Activated CD8-positive, alpha-beta T cell treated with anti-CD3 and anti-CD28 coated beads for 36 hours (primary cell): ENCODE measurements around the gene MORC3. TPM values are rescaled to one million over a fixed set of nuclear protein-coding genes. Genes with fewer than 3 reads are reported as not detected.
"Not testable (repeated sequence)": the region's sequence is repeated elsewhere in the genome, so short reads cannot be mapped to it uniquely, and the experiment has no call there.

ENCODE experiments used
- ATAC-seq: fragments of 200-7000 bp; cut with Tn5 transposase; one replicate; pipeline ENCODE4 v1.10.0; 2021; ENCODE audit warnings: mild to moderate bottlenecking, moderate library complexity
- CTCF ChIA-PET: fragments of 350-600 bp; sonication (Branson Sonifier 250); formaldehyde crosslinking; loops from one replicate; lab custom pipeline; 2021; ENCODE audit warnings: antibody characterized with exemption; lab: Charles Lee
- POLR2A ChIA-PET: fragments of 350-600 bp; sonication (Branson Sonifier 250); formaldehyde crosslinking; loops from one replicate; lab custom pipeline; 2021; ENCODE audit warnings: antibody characterized with exemption; lab: Charles Lee
- DNase-seq: peaks from one replicate; pipeline ENCODE4 v3.0.0-alpha.2; 2020
- H3K27ac Mint-ChIP-seq: one replicate; pipeline ENCODE4 v1.8.0; 2021; ENCODE audit warnings: mild to moderate bottlenecking, mixed read lengths
- H3K27me3 Mint-ChIP-seq: one replicate; pipeline ENCODE4 v1.8.0; 2021; ENCODE audit warnings: mixed read lengths
- H3K36me3 Mint-ChIP-seq: one replicate; pipeline ENCODE4 v1.8.0; 2021; ENCODE audit warnings: low read depth, mixed read lengths
- H3K4me1 Mint-ChIP-seq: one replicate; pipeline ENCODE4 v1.8.0; 2021; ENCODE audit warnings: low read depth, mixed read lengths
- H3K4me3 Mint-ChIP-seq: one replicate; pipeline ENCODE4 v1.8.0; 2021; ENCODE audit warnings: mild to moderate bottlenecking, moderate library complexity, mixed read lengths
- H3K9me3 Mint-ChIP-seq: one replicate; pipeline ENCODE4 v1.8.0; 2021; ENCODE audit warnings: mixed read lengths
- CTCF ChIP-seq: fragments of 200-600 bp; IDR thresholded peaks from one replicate; pipeline ENCODE4 v1.8.0; 2022; ENCODE audit warnings: antibody characterized with exemption, mild to moderate bottlenecking
- intact Hi-C: fragments of 100-400 bp; cut with micrococcal nuclease; formaldehyde crosslinking; loops from one replicate; pipeline ENCODE4 v1.10.0; 2022
- total RNA-seq, 2 experiments: library from RNA; stranded (reverse); gene quantifications; one replicate each; pipeline ENCODE4 v1.2.3, GENCODE V29; 2021

MORC3 gene
- total RNA-seq, 2 experiments from 2014 or later = 20.4 to 20.7 TPM

- no peak for TF ChIP-seq CTCF
- no peaks in the 10 kb centered on the region for H3K9me3 Mint-ChIP-seq
- H3K27me3 Mint-ChIP-seq = no peaks in the 10 kb centered on the region
- ChIA-PET POLR2A (interaction anchor here (1.2 kb wide), 1 partner anchor 170 kb away, joined by 3 read pairs; no protein-coding TSS in a partner anchor), CTCF (interaction anchor here (0.7 to 1.2 kb wide), 2 partner anchors 152 to 213 kb away, joined by 3 read pairs; no protein-coding TSS in a partner anchor)
- H3K36me3 Mint-ChIP-seq = peaks cover 42% of the 10 kb centered on the region
- intact Hi-C loops = loop anchor here (5.0 kb wide), 1 partner anchor 173 kb away; no protein-coding TSS in a partner anchor
- peaks cover 52% of the 10 kb centered on the region for H3K4me1 Mint-ChIP-seq
- H3K27ac Mint-ChIP-seq = peak overlapping the region; percentile 42
- ATAC-seq = no peak
- no peak overlapping the region for H3K4me3 Mint-ChIP-seq
- DNase-seq = no peak
These were observed 5.5 kb downstream of the MORC3 start for GRCh38 chr21:36325373-36326010.

GRCh38 chr21:36330904-36331303 is 10.9 kb downstream of the MORC3 start:
- peaks cover 39% of the 10 kb centered on the region for H3K4me1 Mint-ChIP-seq
- H3K36me3 Mint-ChIP-seq = peaks cover 24% of the 10 kb centered on the region
- peak; percentile 69 for TF ChIP-seq CTCF
- DNase-seq (peak; percentile 65), ATAC-seq (peak; percentile 90)
- no peaks in the 10 kb centered on the region for H3K27me3 Mint-ChIP-seq
- POLR2A ChIA-PET = interaction anchor here (1.1 to 2.3 kb wide), 2 partner anchors 11 to 13 kb away, joined by 4 to 6 read pairs; partner anchors contain the start of gene MORC3
- CTCF ChIA-PET = interaction anchor here (0.6 to 3.1 kb wide), 6 partner anchors 10 to 189 kb away, joined by 3 to 26 read pairs (median 5); partner anchors contain the start of gene MORC3
- no peak overlapping the region for H3K4me3 Mint-ChIP-seq
- H3K9me3 Mint-ChIP-seq = no peaks in the 10 kb centered on the region
- peak overlapping the region; percentile 26 for H3K27ac Mint-ChIP-seq
- intact Hi-C loops = loop anchor here (5.0 kb wide), 1 partner anchor 189 kb away; no protein-coding TSS in a partner anchor

- Mint-ChIP-seq H3K27ac (no peak overlapping the region), H3K4me1 (peaks cover 19% of the 10 kb centered on the region), H3K9me3 (no peaks in the 10 kb centered on the region), H3K4me3 (no peak overlapping the region), H3K27me3 (no peaks in the 10 kb centered on the region), H3K36me3 (peaks cover 28% of the 10 kb centered on the region)
- ChIA-PET POLR2A (interaction anchor here (1.1 to 1.9 kb wide), 3 partner anchors 13 to 17 kb away, joined by 3 to 5 read pairs (median 3); partner anchors contain the start of gene MORC3), CTCF (interaction anchor here (1.2 kb wide), 1 partner anchor 9 kb away, joined by 3 read pairs; no protein-coding TSS in a partner anchor)
- no peak for ATAC-seq
- intact Hi-C loops = no loop called here
- TF ChIP-seq CTCF = no peak
- DNase-seq = no peak
These were observed 17.1 kb downstream of the MORC3 start for GRCh38 chr21:36337099-36337509.

GRCh38 chr21:36338975-36339374 is 19.0 kb downstream of the MORC3 start:
- H3K27ac Mint-ChIP-seq = no peak overlapping the region
- no peaks in the 10 kb centered on the region for H3K9me3 Mint-ChIP-seq
- ATAC-seq = no peak
- intact Hi-C loops = no loop called here
- no peaks in the 10 kb centered on the region for H3K27me3 Mint-ChIP-seq
- peaks cover 29% of the 10 kb centered on the region for H3K36me3 Mint-ChIP-seq
- H3K4me1 Mint-ChIP-seq = peaks cover 9% of the 10 kb centered on the region
- TF ChIP-seq CTCF = no peak
- no peak for DNase-seq
- ChIA-PET POLR2A (interaction anchor here (1.9 kb wide), 1 partner anchor 19 kb away, joined by 5 read pairs; the partner anchor contains the start of gene MORC3), CTCF (no interaction called here)
- no peak overlapping the region for H3K4me3 Mint-ChIP-seq

- POLR2A ChIA-PET = not testable (repeated sequence)
These were observed 22.6 kb downstream of the MORC3 start for GRCh38 chr21:36342581-36342980.

More at GRCh38 chr21:36342581-36342980, 22.6 kb downstream of the MORC3 start:
- intact Hi-C loops, H3K27ac Mint-ChIP-seq, CTCF ChIA-PET, ATAC-seq, H3K9me3 Mint-ChIP-seq, H3K27me3 Mint-ChIP-seq, H3K4me1 Mint-ChIP-seq, H3K4me3 Mint-ChIP-seq, DNase-seq: not testable (repeated sequence)
- H3K36me3 Mint-ChIP-seq = peaks cover 20% of the 10 kb centered on the region
